ENCODE data around the gene SMCO2.
"Not testable (repeated sequence)": the region's sequence is repeated elsewhere in the genome, so short reads cannot be mapped to it uniquely, and the experiment has no call there.

SMCO2 gene

GRCh38 chr12:27530157-27530922, 83.8 kb downstream of the SMCO2 start:
- DNase-seq: no peak

DNA sequence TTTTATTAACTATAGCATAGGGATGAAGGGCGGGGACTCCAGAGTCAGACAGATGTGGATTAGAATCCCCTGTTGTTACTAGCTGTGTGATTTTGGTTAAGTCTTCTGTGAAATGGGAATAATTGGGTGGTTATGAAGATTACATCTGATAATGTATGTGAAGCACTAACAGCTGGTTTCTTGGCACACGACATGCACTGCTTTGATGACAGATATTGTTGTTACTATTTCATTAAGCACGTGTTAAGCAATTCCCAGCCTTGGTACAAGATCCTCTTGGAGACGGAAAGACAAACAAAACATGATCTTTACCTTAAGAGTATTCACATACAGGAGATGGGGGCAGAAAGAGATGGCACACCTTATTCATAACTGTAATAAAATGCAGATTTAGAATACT, 85.4 kb downstream of the SMCO2 start:
- DNase-seq: no peak

- DNase-seq: peak; percentile 7
These were observed 87.7 kb downstream of the SMCO2 start for GRCh38 chr12:27534060-27534764.

- DNase-seq: no peak
These were observed 88.2 kb downstream of the SMCO2 start for GRCh38 chr12:27534765-27535161.

DNA sequence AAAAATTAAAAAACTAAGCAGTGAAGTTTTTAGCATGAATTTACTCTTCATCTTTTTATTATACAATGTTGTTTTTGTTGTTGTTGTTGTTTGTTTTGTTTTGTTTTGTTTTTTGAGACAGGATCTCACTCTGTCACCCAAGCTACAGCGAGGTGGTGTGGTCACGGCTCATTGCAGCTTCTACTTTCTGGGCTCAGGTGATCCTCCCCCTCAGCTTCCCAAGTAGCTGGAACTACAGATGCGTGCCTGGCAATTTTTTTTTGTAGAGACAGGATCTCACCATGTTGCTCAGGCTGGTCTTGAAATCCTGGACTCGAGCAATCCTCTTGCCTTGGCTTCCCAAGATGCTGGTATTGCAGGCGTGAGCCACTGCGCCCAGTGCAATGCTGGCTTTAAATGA, 88.8 kb downstream of the SMCO2 start:
- no peak for DNase-seq

- no peak for DNase-seq
These were observed 91.5 kb downstream of the SMCO2 start for GRCh38 chr12:27537855-27538675.

GRCh38 chr12:27539191-27539631, 92.7 kb downstream of the SMCO2 start:
- DNase-seq: no peak

- no peak for DNase-seq
These were observed 94.6 kb downstream of the SMCO2 start for GRCh38 chr12:27541031-27541719.

GRCh38 chr12:27542628-27543027, 96.1 kb downstream of the SMCO2 start:
- no peak for DNase-seq

- DNase-seq: not testable (repeated sequence)
These were observed 98.3 kb downstream of the SMCO2 start for GRCh38 chr12:27544858-27545257.

GRCh38 chr12:27545665-27546064, 99.1 kb downstream of the SMCO2 start:
- no peak for DNase-seq

DNA sequence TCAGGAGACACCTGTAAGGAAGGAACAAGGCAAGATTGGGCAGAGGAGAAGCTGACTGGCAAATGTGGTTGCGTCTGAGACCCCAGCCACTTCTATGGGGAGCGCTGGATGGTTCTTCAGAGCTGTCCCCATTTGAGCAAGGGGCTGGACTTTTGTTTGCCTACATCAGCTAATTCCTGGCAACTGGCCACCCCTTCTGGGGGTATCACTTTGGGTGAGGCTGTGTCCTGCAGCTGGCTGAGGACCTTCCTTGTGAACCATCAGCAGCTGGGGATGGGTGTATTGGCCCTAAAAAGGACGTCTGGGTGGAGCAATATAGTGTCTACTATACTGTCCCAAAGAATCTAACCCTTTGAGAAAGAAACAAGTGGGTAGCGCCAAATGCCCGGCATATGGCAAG, 101.1 kb downstream of the SMCO2 start:
- no peak for DNase-seq

DNA sequence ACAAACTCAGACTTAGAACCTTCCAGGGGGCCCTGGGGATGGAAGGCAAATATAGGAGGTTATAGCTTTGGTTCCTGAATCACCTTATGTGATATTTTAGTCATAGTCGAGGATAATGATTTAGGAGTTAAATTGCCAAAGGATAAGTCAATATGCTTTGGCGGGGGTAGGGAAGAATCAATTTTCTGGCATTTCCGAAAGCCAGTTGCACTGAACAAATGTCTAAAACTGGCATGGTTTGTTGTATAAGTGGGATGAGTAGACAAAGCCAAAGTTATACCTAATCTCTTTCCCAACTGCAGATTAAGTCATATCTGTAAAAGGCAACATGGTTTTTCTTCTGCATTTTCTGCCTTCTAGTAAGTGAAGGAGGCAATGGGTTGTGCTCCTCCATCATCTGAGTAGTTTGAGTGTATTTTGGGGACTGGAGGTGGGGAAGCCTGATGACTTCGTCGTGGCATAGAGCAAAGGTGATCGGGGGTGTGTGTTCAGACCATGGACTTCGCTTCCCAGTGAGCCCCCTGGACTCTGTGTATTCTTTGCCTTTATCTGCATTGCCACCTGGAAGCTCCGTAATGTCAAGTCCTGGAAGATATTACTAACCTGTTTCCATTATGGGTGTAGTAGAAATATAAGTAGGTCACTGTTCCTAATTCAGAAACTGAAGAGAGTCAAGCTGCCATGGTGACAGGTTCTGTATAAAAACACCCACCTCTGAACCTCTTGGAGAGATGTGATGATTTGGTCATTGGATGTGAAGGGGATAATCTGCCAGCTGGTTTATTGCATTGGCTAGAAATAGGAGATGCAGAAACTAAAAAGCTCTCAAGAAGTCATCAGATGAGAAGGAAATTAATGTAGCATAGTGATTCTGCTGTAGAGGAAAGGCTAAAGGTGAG, 102.0 kb downstream of the SMCO2 start:
- DNase-seq: no peak

GRCh38 chr12:27549236-27549800, 102.8 kb downstream of the SMCO2 start:
- no peak for DNase-seq

DNA sequence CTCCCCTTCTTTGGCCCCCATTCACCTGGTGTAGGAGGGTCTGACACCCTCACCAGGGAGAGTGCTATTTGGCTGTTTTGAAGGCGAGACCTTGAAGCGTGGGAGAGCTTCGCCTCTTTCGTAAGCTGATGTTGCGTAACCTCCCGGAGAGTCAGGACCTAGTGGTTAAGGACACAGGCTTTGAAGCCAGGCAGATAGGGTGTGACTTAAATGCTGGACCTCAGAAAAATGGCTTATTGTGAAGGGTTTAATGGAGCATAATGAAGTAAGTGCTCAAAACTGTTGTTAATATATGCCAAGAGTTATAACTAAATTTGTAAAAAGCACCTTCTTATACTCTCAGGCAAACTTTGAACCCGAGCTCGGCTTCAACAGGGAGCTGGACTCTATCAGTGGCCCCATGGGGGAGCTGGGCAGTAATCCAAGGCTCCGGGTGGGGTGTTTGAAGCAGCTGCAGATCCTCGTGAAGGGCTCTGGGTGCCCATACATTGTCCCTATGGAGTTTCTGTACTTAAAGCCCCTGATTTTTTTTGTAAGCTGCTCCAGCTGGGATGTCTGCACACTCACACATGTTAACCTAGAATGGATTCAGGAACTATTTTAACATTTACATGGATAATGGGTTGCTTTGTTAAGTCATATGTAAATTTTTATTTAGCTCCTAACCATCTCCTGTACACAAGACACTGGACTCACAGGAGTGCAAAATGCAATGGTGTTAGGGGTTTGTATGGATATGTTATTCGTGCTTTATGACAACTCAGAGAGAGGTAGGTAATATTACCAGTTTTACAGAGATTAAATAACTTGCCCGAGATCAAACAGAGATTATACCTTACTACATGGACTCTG, 103.5 kb downstream of the SMCO2 start:
- DNase-seq: no peak

GRCh38 chr12:27550653-27550975, 104.1 kb downstream of the SMCO2 start:
- DNase-seq: no peak

DNA sequence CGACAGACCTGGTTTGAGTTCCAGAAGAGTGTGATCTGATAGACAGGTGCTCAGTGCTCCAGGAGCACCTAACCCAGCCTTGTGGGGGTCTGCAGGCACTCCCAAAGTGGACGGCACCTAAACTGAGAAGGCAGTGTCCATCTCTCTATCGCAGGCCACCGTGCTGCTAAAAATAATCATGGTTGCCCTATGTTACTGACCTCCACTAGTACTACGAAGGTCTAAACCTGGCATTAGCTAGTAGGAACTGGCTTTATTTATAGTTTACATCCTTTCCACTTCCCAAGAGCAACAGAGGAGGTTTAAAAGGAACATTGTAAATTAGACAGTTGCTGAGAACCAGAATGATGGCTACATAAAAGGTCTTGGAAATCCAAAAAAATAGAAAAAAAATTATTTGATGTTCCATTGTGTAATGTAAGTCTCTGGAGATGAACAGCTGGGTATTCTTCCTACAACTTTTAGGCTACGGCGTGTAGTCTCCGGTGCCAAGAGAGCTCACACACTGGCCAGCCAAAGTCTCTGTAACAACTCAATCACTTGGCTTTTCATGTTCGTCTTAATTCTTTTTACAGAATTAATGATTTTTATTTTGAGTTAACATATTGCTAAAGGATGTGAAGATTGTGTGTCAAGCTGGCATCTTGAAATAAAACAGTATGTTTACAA, 104.8 kb downstream of the SMCO2 start:
- DNase-seq: no peak

Data from activated naive CD4-positive, alpha-beta T cell treated with Interleukin-2 at 50 U/mL for 16 hours (primary cell).